ENCODE data around the gene HK1.
"Not testable (repeated sequence)": the region's sequence is repeated elsewhere in the genome, so short reads cannot be mapped to it uniquely, and the experiment has no call there.

Gene HK1

DNA sequence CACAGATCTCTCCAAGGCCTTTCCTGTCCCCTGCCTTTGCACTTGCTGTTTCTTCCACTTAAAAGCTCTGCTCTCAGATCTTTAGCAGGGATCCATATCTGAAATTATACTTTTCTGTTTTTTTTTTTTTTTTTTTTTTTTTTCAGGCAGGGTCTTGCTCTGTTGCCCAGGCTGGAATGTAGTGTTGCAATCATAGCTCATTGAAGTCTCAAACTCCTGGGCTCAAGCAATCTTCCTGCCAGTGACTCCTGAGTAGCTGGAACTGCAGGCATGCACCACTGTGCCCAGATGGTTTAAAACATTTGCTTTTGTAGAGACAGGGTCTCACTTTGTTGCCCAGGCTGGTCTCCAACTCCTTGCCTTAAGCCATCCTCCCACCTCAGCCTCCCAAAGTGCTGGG lies 167.9 kb downstream of the HK1 start:
- DNase-seq (ENCODE audit: low spot score in 2 of 2) (no peak), ATAC-seq (no peak)
- H3K36me3 Mint-ChIP-seq, result no peaks in the 10 kb centered on the region
- peak overlapping the region; percentile 11 for H3K27ac Mint-ChIP-seq
- H3K9me3 Mint-ChIP-seq, result no peaks in the 10 kb centered on the region
- H3K4me1 Mint-ChIP-seq, result peaks cover 18% of the 10 kb centered on the region
- H3K4me3 Mint-ChIP-seq, result no peak overlapping the region

GRCh38 chr10:69446650-69447151 lies 168.4 kb downstream of the HK1 start:
- no peak overlapping the region for H3K4me3 Mint-ChIP-seq
- H3K36me3 Mint-ChIP-seq, result no peaks in the 10 kb centered on the region
- H3K4me1 Mint-ChIP-seq, result peaks cover 22% of the 10 kb centered on the region
- no peak overlapping the region for H3K27ac Mint-ChIP-seq
- no peak for DNase-seq (ENCODE audit: low spot score in 2 of 2)
- peak; percentile 34 for ATAC-seq
- H3K9me3 Mint-ChIP-seq, result no peaks in the 10 kb centered on the region

GRCh38 chr10:69449841-69450240 lies 171.5 kb downstream of the HK1 start:
- DNase-seq (ENCODE audit: low spot score in 2 of 2), result peak in 1 of 2 donors; percentile 58
- Mint-ChIP-seq H3K36me3 (no peaks in the 10 kb centered on the region), H3K4me3 (no peak overlapping the region), H3K9me3 (no peaks in the 10 kb centered on the region), H3K27ac (no peak overlapping the region), H3K4me1 (peaks cover 35% of the 10 kb centered on the region)
- ATAC-seq, result peak; percentile 69

DNA sequence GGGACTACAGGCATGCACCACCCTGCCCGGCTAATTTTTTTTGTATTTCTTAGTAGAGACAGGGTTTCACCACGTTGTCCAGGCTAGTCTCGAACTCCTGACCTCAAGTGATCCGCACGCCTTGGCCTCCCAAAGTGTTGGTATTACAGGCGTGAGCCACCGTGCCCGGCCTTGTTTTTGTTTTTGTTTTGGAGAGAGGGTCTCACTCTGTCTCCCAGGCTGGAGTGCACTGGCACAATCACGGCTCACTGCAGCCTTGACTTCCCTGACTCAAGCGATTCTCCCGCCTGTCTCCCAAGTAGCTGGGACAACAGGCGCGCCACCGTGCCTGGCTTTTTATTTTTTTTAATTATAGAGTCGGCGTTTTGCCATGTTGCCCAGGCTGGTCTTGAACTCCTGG lies 172.1 kb downstream of the HK1 start:
- H3K4me3 Mint-ChIP-seq; H3K27ac Mint-ChIP-seq; H3K9me3 Mint-ChIP-seq; H3K36me3 Mint-ChIP-seq; DNase-seq (ENCODE audit: low spot score in 2 of 2); ATAC-seq: not testable (repeated sequence)
- H3K4me1 Mint-ChIP-seq, result peaks cover 39% of the 10 kb centered on the region

- DNase-seq (ENCODE audit: low spot score in 2 of 2), result peak; percentile 63 to 84
These were observed 173.0 kb downstream of the HK1 start, which contains the start of gene TSPAN15 for GRCh38 chr10:69451209-69451783. Gene TSPAN15 (plus strand): TSS chr10:69451465. CDS start chr10:69451595, 130 bp downstream.

More at GRCh38 chr10:69451209-69451783, 173.0 kb downstream of the HK1 start, which contains the start of gene TSPAN15:
- peaks cover 7% of the 10 kb centered on the region for H3K36me3 Mint-ChIP-seq
- peaks cover 37% of the 10 kb centered on the region for H3K4me1 Mint-ChIP-seq
- H3K27ac Mint-ChIP-seq, result no peak within 1 kb of the TSS
- ATAC-seq, result peak; percentile 92
- no peaks in the 10 kb centered on the region for H3K9me3 Mint-ChIP-seq
- H3K4me3 Mint-ChIP-seq, result peak within 1 kb of the TSS; percentile 86
